Neural cell (in vitro differentiated cells): Measurements from ENCODE around the gene ACOXL. TPM values are rescaled to one million over a fixed set of nuclear protein-coding genes. Genes with fewer than 3 reads are reported as not detected.

ENCODE experiments used
- H2AFZ ChIP-seq: fragments of 200-600, 300-800 bp; sonication (generic), shearing (Covaris generic); 2 replicates; pipeline ENCODE4 v1.6.0; 2014; ENCODE audit warnings: low read depth, mild to moderate bottlenecking, antibody characterized with exemption, low read length, moderate library complexity
- H3F3A ChIP-seq: fragments of 200-600 bp; shearing (Covaris generic); 2 replicates; pipeline ENCODE4 v1.6.1; 2016; ENCODE audit warnings: mild to moderate bottlenecking, moderate library complexity, mixed read lengths, antibody characterized with exemption, low read length; ENCODE audit not compliant: insufficient read depth, poor library complexity, severe bottlenecking
- H3K27ac ChIP-seq: fragments of 200-600, 300-800 bp; sonication (generic), shearing (Covaris generic); 2 replicates; pipeline ENCODE4 v1.5.1; 2014; ENCODE audit warnings: mild to moderate bottlenecking, low read length, moderate library complexity
- H3K27me3 ChIP-seq: fragments of 300-800, 200-600 bp; sonication (generic), shearing (Covaris generic); 2 replicates; pipeline ENCODE4 v1.6.0; 2014; ENCODE audit warnings: mild to moderate bottlenecking, low read depth, low read length, moderate library complexity; ENCODE audit not compliant: insufficient read depth
- H3K36me3 ChIP-seq: fragments of 300-800, 200-600 bp; sonication (generic), shearing (Covaris generic); 2 replicates; pipeline ENCODE4 v1.5.1; 2014; ENCODE audit warnings: mild to moderate bottlenecking, antibody characterized with exemption, low read length, moderate library complexity; ENCODE audit not compliant: insufficient read depth
- H3K4me2 ChIP-seq: fragments of 300-800, 200-600 bp; sonication (generic), shearing (Covaris generic); 2 replicates; pipeline ENCODE4 v1.6.0; 2014; ENCODE audit warnings: mild to moderate bottlenecking, low read length
- H3K4me3 ChIP-seq: fragments of 300-800, 200-600 bp; sonication (generic), shearing (Covaris generic); 2 replicates; pipeline ENCODE4 v1.5.1; 2014; ENCODE audit warnings: mild to moderate bottlenecking, low read length, moderate library complexity
- H3K79me2 ChIP-seq: fragments of 200-600 bp; shearing (Covaris generic); replicated peaks from 2 replicates; pipeline ENCODE4 v1.6.0; 2014; ENCODE audit warnings: mild to moderate bottlenecking, low read length, moderate library complexity; ENCODE audit not compliant: insufficient read depth
- H3K9ac ChIP-seq: fragments of 300-800, 200-600 bp; sonication (generic), shearing (Covaris generic); 2 replicates; pipeline ENCODE4 v1.6.1; 2016; ENCODE audit warnings: mild to moderate bottlenecking, low read length, mixed read lengths
- H3K9me2 ChIP-seq: fragments of 200-600 bp; shearing (Covaris generic); 2 replicates; pipeline ENCODE4 v1.6.1; 2016; ENCODE audit warnings: mild to moderate bottlenecking, low read length, mixed read lengths; ENCODE audit not compliant: insufficient read depth
- H3K9me3 ChIP-seq: fragments of 200-600, 300-800 bp; sonication (generic), shearing (Covaris generic); 2 replicates; pipeline ENCODE4 v1.6.1; 2016; ENCODE audit warnings: mild to moderate bottlenecking, mixed run types, low read length, moderate library complexity, mixed read lengths
- H4K20me1 ChIP-seq: fragments of 200-600 bp; shearing (Covaris generic); 2 replicates; pipeline ENCODE4 v1.6.1; 2016; ENCODE audit warnings: mild to moderate bottlenecking, mixed run types; ENCODE audit not compliant: insufficient read depth
- EP300 ChIP-seq: fragments of 450-650 bp; conservative IDR thresholded peaks from 2 replicates; pipeline ENCODE4 v1.6.1; 2014; ENCODE audit warnings: antibody characterized with exemption, mild to moderate bottlenecking, moderate library complexity; ENCODE audit not compliant: poor library complexity, severe bottlenecking
- EZH2 ChIP-seq: fragments of 200-600, 300-800 bp; shearing (Covaris generic), sonication (generic); IDR thresholded peaks from 2 replicates; pipeline ENCODE4 v1.6.1; 2014; ENCODE audit warnings: antibody characterized with exemption, low read length, borderline replicate concordance, mild to moderate bottlenecking; ENCODE audit not compliant: insufficient read depth, poor library complexity, severe bottlenecking
- MXI1 ChIP-seq: fragments of 450-650 bp; conservative IDR thresholded peaks from 2 replicates; pipeline ENCODE4 v1.6.1; 2014; ENCODE audit warnings: antibody characterized with exemption, mild to moderate bottlenecking; ENCODE audit not compliant: poor library complexity, severe bottlenecking
- POLR2AphosphoS5 ChIP-seq: IDR thresholded peaks from 2 replicates; pipeline ENCODE4 v1.6.1; 2012
- RAD21 ChIP-seq: fragments of 450-650 bp; conservative IDR thresholded peaks from 2 replicates; pipeline ENCODE4 v1.6.1; 2014; ENCODE audit warnings: antibody characterized with exemption, mild to moderate bottlenecking, moderate library complexity
- SMC3 ChIP-seq: fragments of 450-650 bp; conservative IDR thresholded peaks from 2 replicates; pipeline ENCODE4 v1.6.1; 2014; ENCODE audit warnings: antibody characterized with exemption, mild to moderate bottlenecking, moderate library complexity; ENCODE audit not compliant: poor library complexity
- TAF1 ChIP-seq: IDR thresholded peaks from 2 replicates; pipeline ENCODE4 v1.6.1; 2012; ENCODE audit warnings: low read depth
- polyA plus RNA-seq: library from polyadenylated mRNA; depleted of rRNA; stranded (reverse); fragments of >200 nt; gene quantifications from 2 replicates; pipeline ENCODE4 v1.2.3, GENCODE V29; 2014
- TF ChIP-seq, protein P1 (sequence below): fragments of 450-650 bp; IDR thresholded peaks from 2 replicates; pipeline ENCODE4 v1.5.1; 2014; ENCODE audit warnings: antibody characterized with exemption, mild to moderate bottlenecking, moderate library complexity; ENCODE audit not compliant: poor library complexity, severe bottlenecking
- TF ChIP-seq, protein P2 (sequence below): IDR thresholded peaks from 2 replicates; pipeline ENCODE4 v1.6.1; 2012; ENCODE audit warnings: borderline replicate concordance

The ACOXL gene
- polyA plus RNA-seq, 1 donor from 2014 or later, result not detected

- H4K20me1 ChIP-seq, result no peaks in the 10 kb centered on the region
- no peak overlapping the region for H2AFZ ChIP-seq
- no peaks in the 10 kb centered on the region for H3K9me2 ChIP-seq
- TF ChIP-seq EZH2 (no peak), EP300 (no peak), TAF1 (no peak), MXI1 (no peak), SMC3 (no peak), POLR2AphosphoS5 (no peak), RAD21 (no peak)
- TF ChIP-seq, protein P1, sequence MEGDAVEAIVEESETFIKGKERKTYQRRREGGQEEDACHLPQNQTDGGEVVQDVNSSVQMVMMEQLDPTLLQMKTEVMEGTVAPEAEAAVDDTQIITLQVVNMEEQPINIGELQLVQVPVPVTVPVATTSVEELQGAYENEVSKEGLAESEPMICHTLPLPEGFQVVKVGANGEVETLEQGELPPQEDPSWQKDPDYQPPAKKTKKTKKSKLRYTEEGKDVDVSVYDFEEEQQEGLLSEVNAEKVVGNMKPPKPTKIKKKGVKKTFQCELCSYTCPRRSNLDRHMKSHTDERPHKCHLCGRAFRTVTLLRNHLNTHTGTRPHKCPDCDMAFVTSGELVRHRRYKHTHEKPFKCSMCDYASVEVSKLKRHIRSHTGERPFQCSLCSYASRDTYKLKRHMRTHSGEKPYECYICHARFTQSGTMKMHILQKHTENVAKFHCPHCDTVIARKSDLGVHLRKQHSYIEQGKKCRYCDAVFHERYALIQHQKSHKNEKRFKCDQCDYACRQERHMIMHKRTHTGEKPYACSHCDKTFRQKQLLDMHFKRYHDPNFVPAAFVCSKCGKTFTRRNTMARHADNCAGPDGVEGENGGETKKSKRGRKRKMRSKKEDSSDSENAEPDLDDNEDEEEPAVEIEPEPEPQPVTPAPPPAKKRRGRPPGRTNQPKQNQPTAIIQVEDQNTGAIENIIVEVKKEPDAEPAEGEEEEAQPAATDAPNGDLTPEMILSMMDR, result no peak
- TF ChIP-seq, protein P2, sequence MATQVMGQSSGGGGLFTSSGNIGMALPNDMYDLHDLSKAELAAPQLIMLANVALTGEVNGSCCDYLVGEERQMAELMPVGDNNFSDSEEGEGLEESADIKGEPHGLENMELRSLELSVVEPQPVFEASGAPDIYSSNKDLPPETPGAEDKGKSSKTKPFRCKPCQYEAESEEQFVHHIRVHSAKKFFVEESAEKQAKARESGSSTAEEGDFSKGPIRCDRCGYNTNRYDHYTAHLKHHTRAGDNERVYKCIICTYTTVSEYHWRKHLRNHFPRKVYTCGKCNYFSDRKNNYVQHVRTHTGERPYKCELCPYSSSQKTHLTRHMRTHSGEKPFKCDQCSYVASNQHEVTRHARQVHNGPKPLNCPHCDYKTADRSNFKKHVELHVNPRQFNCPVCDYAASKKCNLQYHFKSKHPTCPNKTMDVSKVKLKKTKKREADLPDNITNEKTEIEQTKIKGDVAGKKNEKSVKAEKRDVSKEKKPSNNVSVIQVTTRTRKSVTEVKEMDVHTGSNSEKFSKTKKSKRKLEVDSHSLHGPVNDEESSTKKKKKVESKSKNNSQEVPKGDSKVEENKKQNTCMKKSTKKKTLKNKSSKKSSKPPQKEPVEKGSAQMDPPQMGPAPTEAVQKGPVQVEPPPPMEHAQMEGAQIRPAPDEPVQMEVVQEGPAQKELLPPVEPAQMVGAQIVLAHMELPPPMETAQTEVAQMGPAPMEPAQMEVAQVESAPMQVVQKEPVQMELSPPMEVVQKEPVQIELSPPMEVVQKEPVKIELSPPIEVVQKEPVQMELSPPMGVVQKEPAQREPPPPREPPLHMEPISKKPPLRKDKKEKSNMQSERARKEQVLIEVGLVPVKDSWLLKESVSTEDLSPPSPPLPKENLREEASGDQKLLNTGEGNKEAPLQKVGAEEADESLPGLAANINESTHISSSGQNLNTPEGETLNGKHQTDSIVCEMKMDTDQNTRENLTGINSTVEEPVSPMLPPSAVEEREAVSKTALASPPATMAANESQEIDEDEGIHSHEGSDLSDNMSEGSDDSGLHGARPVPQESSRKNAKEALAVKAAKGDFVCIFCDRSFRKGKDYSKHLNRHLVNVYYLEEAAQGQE, result no peak
- no peak overlapping the region for H3K9ac ChIP-seq
- H3K27me3 ChIP-seq, result no peaks in the 10 kb centered on the region
- no peaks in the 10 kb centered on the region for H3K79me2 ChIP-seq
- no peaks in the 10 kb centered on the region for H3K9me3 ChIP-seq
- H3K4me3 ChIP-seq, result no peak overlapping the region
- no peak overlapping the region for H3K4me2 ChIP-seq
- no peaks in the 10 kb centered on the region for H3K36me3 ChIP-seq
- no peak overlapping the region for H3K27ac ChIP-seq
- no peaks in the 10 kb centered on the region for H3F3A ChIP-seq
Measured at GRCh38 chr2:111048856-111049768, 316.7 kb downstream of the ACOXL start.

DNA sequence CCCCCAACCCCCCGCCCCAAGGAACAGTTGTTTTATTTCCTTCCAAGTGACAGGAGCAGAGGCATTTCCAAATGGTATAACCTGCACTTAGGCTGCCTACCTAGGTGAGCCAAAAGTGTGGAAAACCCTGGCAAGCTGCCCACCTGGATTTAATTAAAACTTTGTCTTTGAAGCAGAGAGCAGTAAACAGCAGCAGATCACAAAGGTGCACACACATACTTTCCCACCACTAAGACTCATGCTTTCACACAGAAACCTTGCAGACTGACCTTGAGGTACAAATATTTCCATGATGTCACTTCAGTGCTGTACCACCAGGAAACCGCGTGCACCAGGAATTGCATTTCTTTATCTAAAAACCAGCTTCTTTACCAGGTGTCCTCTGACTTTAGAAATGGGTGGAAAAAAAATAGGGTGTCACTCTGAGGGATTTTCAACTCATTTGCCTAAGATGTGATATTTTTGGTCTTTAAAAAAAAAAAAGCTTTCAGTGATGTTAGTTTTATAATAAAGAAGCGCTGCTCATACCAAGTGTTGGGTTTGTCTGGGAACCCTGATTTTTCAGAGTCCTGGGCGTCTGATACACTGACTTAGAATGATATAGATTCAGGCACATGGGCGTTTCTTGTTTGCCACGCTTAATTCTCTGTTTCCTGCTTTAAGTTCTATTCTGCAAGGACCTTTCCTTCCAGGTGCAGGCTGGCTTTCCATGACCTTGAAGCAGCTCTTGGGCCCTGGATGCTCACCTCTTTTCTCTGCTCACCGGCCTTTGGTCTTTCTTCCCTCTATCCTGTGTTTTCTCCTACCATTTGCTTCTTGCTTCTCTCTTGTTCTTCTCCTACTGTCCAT, 317.6 kb downstream of the ACOXL start:
- Histone ChIP-seq H3K4me3 (no peak overlapping the region), H3K79me2 (no peaks in the 10 kb centered on the region), H3K27me3 (no peaks in the 10 kb centered on the region), H3K4me2 (no peak overlapping the region), H3K9me2 (no peaks in the 10 kb centered on the region), H3K9ac (no peak overlapping the region), H2AFZ (no peak overlapping the region), H3K9me3 (no peaks in the 10 kb centered on the region), H4K20me1 (no peaks in the 10 kb centered on the region), H3F3A (no peaks in the 10 kb centered on the region), H3K36me3 (no peaks in the 10 kb centered on the region), H3K27ac (no peak overlapping the region)
- no peak for TF ChIP-seq EP300
- TF ChIP-seq EZH2, result no peak
- no peak for TF ChIP-seq MXI1
- TF ChIP-seq, protein P2, result no peak
- TF ChIP-seq SMC3, result no peak
- TF ChIP-seq RAD21, result no peak
- TF ChIP-seq, protein P1, result no peak
- TF ChIP-seq POLR2AphosphoS5, result no peak
- TF ChIP-seq TAF1, result no peak
